Tibial nerve (tissue), 3 donors: ENCODE data around the gene SEMA6A.

Experiments used
- POLR2A ChIP-seq, 2 donors: fragments of 450-650 bp; IDR thresholded peaks; one replicate each; pipeline ENCODE4 v1.6.1; 2017; ENCODE audit warnings: antibody characterized with exemption in 2 of 2, mild to moderate bottlenecking in 2 of 2, moderate library complexity in 2 of 2
- TF ChIP-seq, protein P1 (sequence below), 5 experiments: fragments of 200-600 bp in 3 of 5; fragments of 450-650 bp in 2 of 5; sonication (generic) in 3 of 5; IDR thresholded peaks; one replicate each; pipeline ENCODE4 v1.5.1; 2016 to 2019; ENCODE audit warnings: antibody characterized with exemption in 5 of 5, mild to moderate bottlenecking in 3 of 5, moderate library complexity in 2 of 5

DNA sequence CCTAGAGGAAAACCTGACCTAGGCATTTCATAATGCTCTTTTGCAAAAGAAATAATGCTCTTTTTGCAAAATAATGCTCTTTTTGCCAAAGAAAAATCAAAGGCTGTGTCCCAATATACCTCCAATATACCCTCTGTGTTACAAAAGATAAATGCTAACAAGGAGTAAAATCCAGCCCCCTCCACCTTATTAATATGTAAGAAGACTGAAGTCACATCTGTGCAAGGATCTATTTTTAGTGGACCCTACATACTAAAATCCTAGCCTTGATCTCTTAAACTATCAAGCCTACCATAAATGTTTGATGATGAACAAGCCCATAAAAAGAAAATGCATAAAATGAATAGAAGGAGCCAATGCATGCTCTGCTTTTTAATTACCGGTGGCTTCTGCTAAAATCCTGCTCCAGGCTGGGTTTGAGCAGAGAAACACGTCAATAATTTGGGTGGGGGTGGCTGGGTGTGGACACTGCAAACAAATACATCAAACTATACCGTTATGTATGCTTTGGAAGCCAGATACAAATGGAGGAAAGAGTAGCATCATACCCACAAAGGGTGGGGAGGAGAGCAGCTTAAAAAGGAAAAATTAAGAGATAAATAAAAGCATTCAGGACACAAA lies 131.6 kb downstream of the SEMA6A start:
- TF ChIP-seq, protein P1, sequence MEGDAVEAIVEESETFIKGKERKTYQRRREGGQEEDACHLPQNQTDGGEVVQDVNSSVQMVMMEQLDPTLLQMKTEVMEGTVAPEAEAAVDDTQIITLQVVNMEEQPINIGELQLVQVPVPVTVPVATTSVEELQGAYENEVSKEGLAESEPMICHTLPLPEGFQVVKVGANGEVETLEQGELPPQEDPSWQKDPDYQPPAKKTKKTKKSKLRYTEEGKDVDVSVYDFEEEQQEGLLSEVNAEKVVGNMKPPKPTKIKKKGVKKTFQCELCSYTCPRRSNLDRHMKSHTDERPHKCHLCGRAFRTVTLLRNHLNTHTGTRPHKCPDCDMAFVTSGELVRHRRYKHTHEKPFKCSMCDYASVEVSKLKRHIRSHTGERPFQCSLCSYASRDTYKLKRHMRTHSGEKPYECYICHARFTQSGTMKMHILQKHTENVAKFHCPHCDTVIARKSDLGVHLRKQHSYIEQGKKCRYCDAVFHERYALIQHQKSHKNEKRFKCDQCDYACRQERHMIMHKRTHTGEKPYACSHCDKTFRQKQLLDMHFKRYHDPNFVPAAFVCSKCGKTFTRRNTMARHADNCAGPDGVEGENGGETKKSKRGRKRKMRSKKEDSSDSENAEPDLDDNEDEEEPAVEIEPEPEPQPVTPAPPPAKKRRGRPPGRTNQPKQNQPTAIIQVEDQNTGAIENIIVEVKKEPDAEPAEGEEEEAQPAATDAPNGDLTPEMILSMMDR (IDR thresholded peaks at IDR 0.05) = no peak
- TF ChIP-seq POLR2A (IDR thresholded peaks at IDR 0.05) = no peak
